Retinal pigment epithelial cell (primary cell): ENCODE results near the gene EIF1AX.

ENCODE experiments used
- DNase-seq: peaks from one replicate; pipeline ENCODE4 v3.0.0-alpha.2; 2010; ENCODE audit warnings: low read depth
- H3K4me3 ChIP-seq: 2 replicates; pipeline ENCODE4 v1.5.1; 2011; ENCODE audit warnings: mild to moderate bottlenecking, low read length, control low read depth, moderate library complexity
- CTCF ChIP-seq: conservative IDR thresholded peaks from 2 replicates; pipeline ENCODE4 v1.5.1; 2011; ENCODE audit warnings: low read depth, low read length, control low read depth, inconsistent platforms

Gene EIF1AX

GRCh38 chrX:20112022-20112774 is 29.4 kb downstream of the EIF1AX start:
- no peak for TF ChIP-seq CTCF

GRCh38 chrX:20111271-20111670 is 30.4 kb downstream of the EIF1AX start:
- no peak for TF ChIP-seq CTCF
- H3K4me3 ChIP-seq: no peak overlapping the region
- DNase-seq: no peak

More at GRCh38 chrX:20112022-20112774, 29.4 kb downstream of the EIF1AX start:
- H3K4me3 ChIP-seq: no peak overlapping the region
- no peak for DNase-seq

- TF ChIP-seq CTCF: no peak
- DNase-seq: no peak
Observed at GRCh38 chrX:20101934-20102581, 39.6 kb downstream of the EIF1AX start.

GRCh38 chrX:20091499-20091898 is 50.1 kb downstream of the EIF1AX start:
- no peak for TF ChIP-seq CTCF
- DNase-seq: no peak
- H3K4me3 ChIP-seq: no peak overlapping the region

More at GRCh38 chrX:20101934-20102581, 39.6 kb downstream of the EIF1AX start:
- no peak overlapping the region for H3K4me3 ChIP-seq

GRCh38 chrX:20089845-20090244 is 51.8 kb downstream of the EIF1AX start:
- H3K4me3 ChIP-seq: no peak overlapping the region
- TF ChIP-seq CTCF: no peak
- no peak for DNase-seq

- H3K4me3 ChIP-seq: no peak overlapping the region
- TF ChIP-seq CTCF: no peak
- DNase-seq: no peak
Observed at GRCh38 chrX:20080277-20080676, 61.4 kb downstream of the EIF1AX start.
